ENCODE results near the gene TPM4. TPM values are rescaled to one million over a fixed set of nuclear protein-coding genes. Genes with fewer than 3 reads are reported as not detected.

The TPM4 gene
- total and polyA plus RNA-seq, 2 of the 13 experiments (the other 11 are each of a cell fraction or from before 2014, with no cell fraction given), result 180 to 188 TPM

DNA sequence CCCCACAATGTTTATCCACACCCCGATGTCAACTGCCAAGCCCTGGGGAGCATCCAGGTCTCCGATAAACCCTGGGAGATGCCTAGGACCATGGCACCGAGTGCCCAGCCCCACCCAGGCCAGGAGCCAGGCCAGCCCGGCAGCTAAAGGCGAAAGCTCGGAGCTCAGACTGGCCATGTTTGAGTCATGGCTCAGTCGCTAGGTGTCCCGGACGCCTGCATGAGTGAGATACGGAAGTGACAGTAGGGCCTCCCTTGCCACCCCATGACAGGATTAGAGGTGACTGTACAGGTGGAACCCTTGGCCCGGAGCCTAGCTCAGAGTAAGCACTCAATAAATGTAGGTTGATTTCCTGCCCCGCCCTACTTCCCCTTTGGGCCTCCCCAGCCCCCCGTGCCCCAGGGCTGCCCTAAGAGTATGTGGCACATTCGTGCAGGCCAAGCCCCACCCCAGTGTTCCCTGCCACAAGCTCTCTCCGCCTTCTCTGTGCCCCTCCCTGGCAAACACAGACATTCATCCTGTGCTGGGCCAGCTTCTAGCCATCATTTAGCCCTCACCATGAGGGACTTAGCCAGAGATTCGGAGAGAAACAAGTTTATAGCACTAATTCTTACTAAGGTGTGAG, 5.8 kb upstream of the TPM4 start (continued):
- TF ChIP-seq IKZF1 (IDR thresholded peaks at IDR 0.05), result no peak
- 0 out of 2 replicates have a peak, but pooled peaks have one; percentile 25 for TF ChIP-seq NFKB2 (CRISPR knock-in tag; IDR thresholded peaks at IDR 0.05; ENCODE audit: borderline replicate concordance)
- no peak for TF ChIP-seq ERF (CRISPR knock-in tag; IDR thresholded peaks at IDR 0.05)
- TF ChIP-seq, protein P1, sequence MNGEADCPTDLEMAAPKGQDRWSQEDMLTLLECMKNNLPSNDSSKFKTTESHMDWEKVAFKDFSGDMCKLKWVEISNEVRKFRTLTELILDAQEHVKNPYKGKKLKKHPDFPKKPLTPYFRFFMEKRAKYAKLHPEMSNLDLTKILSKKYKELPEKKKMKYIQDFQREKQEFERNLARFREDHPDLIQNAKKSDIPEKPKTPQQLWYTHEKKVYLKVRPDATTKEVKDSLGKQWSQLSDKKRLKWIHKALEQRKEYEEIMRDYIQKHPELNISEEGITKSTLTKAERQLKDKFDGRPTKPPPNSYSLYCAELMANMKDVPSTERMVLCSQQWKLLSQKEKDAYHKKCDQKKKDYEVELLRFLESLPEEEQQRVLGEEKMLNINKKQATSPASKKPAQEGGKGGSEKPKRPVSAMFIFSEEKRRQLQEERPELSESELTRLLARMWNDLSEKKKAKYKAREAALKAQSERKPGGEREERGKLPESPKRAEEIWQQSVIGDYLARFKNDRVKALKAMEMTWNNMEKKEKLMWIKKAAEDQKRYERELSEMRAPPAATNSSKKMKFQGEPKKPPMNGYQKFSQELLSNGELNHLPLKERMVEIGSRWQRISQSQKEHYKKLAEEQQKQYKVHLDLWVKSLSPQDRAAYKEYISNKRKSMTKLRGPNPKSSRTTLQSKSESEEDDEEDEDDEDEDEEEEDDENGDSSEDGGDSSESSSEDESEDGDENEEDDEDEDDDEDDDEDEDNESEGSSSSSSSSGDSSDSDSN (CRISPR knock-in tag; IDR thresholded peaks at IDR 0.05), result peak; percentile 58; the same call in 1 of the 2 replicates
- TF ChIP-seq, protein P2, sequence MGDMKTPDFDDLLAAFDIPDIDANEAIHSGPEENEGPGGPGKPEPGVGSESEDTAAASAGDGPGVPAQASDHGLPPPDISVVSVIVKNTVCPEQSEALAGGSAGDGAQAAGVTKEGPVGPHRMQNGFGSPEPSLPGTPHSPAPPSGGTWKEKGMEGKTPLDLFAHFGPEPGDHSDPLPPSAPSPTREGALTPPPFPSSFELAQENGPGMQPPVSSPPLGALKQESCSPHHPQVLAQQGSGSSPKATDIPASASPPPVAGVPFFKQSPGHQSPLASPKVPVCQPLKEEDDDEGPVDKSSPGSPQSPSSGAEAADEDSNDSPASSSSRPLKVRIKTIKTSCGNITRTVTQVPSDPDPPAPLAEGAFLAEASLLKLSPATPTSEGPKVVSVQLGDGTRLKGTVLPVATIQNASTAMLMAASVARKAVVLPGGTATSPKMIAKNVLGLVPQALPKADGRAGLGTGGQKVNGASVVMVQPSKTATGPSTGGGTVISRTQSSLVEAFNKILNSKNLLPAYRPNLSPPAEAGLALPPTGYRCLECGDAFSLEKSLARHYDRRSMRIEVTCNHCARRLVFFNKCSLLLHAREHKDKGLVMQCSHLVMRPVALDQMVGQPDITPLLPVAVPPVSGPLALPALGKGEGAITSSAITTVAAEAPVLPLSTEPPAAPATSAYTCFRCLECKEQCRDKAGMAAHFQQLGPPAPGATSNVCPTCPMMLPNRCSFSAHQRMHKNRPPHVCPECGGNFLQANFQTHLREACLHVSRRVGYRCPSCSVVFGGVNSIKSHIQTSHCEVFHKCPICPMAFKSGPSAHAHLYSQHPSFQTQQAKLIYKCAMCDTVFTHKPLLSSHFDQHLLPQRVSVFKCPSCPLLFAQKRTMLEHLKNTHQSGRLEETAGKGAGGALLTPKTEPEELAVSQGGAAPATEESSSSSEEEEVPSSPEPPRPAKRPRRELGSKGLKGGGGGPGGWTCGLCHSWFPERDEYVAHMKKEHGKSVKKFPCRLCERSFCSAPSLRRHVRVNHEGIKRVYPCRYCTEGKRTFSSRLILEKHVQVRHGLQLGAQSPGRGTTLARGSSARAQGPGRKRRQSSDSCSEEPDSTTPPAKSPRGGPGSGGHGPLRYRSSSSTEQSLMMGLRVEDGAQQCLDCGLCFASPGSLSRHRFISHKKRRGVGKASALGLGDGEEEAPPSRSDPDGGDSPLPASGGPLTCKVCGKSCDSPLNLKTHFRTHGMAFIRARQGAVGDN (CRISPR knock-in tag; IDR thresholded peaks at IDR 0.05), result peak; percentile 85
- peak; percentile 28 to 58; a peak in 3 of 4 replicates for TF ChIP-seq POLR2A (IDR thresholded peaks at IDR 0.05; ENCODE audit: insufficient read depth in 1 of 2, low read depth in 2 of 2, low read length in 2 of 2)

Measured in HepG2 (cell line).